ENCODE data around the gene TRAF5.

DNA sequence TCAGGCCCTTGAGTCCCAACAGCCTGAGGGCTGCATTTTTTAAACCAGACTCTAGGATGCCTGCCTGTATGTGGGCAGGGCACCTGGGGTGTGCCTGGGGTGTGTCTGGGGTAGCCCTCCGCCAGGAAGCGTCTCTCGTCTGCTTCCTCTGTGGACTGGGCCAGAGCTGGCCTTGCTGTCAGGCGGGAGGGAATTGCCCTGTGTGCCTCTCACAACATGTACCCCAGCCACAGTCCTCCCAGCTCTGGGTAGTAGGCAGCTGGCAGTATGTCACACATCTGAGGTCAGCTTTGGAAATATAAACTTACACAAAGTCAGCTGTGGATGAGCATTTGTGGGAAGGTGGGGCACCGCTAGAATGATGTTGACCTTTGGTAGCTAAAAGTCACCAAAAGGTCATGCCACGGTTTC, 13.0 kb downstream of the TRAF5 start:
- TF ChIP-seq, protein P1, sequence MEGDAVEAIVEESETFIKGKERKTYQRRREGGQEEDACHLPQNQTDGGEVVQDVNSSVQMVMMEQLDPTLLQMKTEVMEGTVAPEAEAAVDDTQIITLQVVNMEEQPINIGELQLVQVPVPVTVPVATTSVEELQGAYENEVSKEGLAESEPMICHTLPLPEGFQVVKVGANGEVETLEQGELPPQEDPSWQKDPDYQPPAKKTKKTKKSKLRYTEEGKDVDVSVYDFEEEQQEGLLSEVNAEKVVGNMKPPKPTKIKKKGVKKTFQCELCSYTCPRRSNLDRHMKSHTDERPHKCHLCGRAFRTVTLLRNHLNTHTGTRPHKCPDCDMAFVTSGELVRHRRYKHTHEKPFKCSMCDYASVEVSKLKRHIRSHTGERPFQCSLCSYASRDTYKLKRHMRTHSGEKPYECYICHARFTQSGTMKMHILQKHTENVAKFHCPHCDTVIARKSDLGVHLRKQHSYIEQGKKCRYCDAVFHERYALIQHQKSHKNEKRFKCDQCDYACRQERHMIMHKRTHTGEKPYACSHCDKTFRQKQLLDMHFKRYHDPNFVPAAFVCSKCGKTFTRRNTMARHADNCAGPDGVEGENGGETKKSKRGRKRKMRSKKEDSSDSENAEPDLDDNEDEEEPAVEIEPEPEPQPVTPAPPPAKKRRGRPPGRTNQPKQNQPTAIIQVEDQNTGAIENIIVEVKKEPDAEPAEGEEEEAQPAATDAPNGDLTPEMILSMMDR (IDR thresholded peaks at IDR 0.05; ENCODE audit: low read length), result no peak
- no peak for TF ChIP-seq EZH2phosphoT487 (IDR thresholded peaks at IDR 0.05; ENCODE audit: low read length)
- TF ChIP-seq EZH2 (optimal IDR thresholded peaks at IDR 0.05; ENCODE audit: low read depth, low read length), result no peak
